HepG2 (cell line): Measurements from ENCODE around the gene HTR7. TPM values are rescaled to one million over a fixed set of nuclear protein-coding genes. Genes with fewer than 3 reads are reported as not detected.

Source experiments
- ATAC-seq: fragments of 200-7000 bp; cut with Tn5 transposase; 3 replicates; pipeline ENCODE4 v1.9.1; 2020; ENCODE audit warnings: mild to moderate bottlenecking, moderate library complexity
- BruUV-seq: library from RNA; stranded (reverse); fragments of 400-500 nt; replicated peaks from 2 replicates; lab custom pipeline; 2021; lab: Mats Ljungman, UMichigan
- CTCF ChIA-PET: fragments of 300-600 bp; formaldehyde crosslinking; extraction: SDS; loops from one replicate; lab custom pipeline; 2021; ENCODE audit warnings: low total read pairs, inconsistent platforms, low intra/inter-chr PET ratio; lab: Yijun Ruan, JAX
- POLR2A ChIA-PET: fragments of 350-600 bp; sonication (Branson Sonifier 250); formaldehyde crosslinking; loops from one replicate; lab custom pipeline; 2020; ENCODE audit warnings: antibody characterized with exemption, inconsistent platforms; lab: Yijun Ruan, JAX
- DNase-seq: peaks from one replicate; pipeline ENCODE4 v3.0.0-alpha.2; 2015; ENCODE audit warnings: low spot score
- FAIRE-seq: peaks from 3 replicates; lab custom pipeline; 2011; peaks lifted over from hg19 to GRCh38; lab: Jason Lieb, UNC
- H2AFZ ChIP-seq: one replicate; pipeline ENCODE4 v1.6.1; 2011; ENCODE audit warnings: low read length, inconsistent platforms
- H3K27ac ChIP-seq: fragments of 300-600 bp; 3 replicates; pipeline ENCODE4 v1.8.0; 2011; ENCODE audit warnings: mixed run types, mild to moderate bottlenecking, mixed read lengths, low read length, inconsistent platforms; ENCODE audit not compliant: insufficient read depth; ENCODE audit errors: extremely low read length
- H3K27me3 ChIP-seq, 2 experiments: fragments of 200-600 bp in 1 of 2; 2 replicates in 1 of 2; 3 replicates in 1 of 2; pipeline versions ENCODE4 v1.6.0 to v1.8.0; 2011; ENCODE audit warnings: low read length in 2 of 2, mild to moderate bottlenecking in 2 of 2, moderate library complexity in 2 of 2, inconsistent platforms in 1 of 2; ENCODE audit not compliant: insufficient read depth in 2 of 2, control insufficient read depth in 1 of 2
- H3K36me3 ChIP-seq, 2 experiments: fragments of 200-600 bp in 1 of 2; replicated peaks in 1 of 2; 2 replicates in 1 of 2; 3 replicates in 1 of 2; pipeline versions ENCODE4 v1.5.1 to v1.8.0; 2011; ENCODE audit warnings: low read length in 2 of 2, inconsistent platforms in 1 of 2; ENCODE audit not compliant: insufficient read depth in 2 of 2, control insufficient read depth in 1 of 2
- H3K4me1 ChIP-seq: 2 replicates; pipeline ENCODE4 v1.5.1; 2012; ENCODE audit warnings: low read length, inconsistent platforms; ENCODE audit not compliant: insufficient read depth
- H3K4me2 ChIP-seq: 2 replicates; pipeline ENCODE4 v1.6.0; 2011; ENCODE audit warnings: low read depth, low read length, inconsistent platforms
- H3K4me3 ChIP-seq, 3 experiments: fragments of 200-600 bp in 1 of 3; sonication (generic), shearing (Covaris generic) in 1 of 3; replicated peaks in 1 of 3; 2 replicates each; pipeline ENCODE4 v1.5.1; 2011 to 2016; ENCODE audit warnings: low read length in 3 of 3, inconsistent platforms in 2 of 3, low read depth in 2 of 3, mild to moderate bottlenecking in 2 of 3, control low read depth in 1 of 3, mixed read lengths in 1 of 3; ENCODE audit not compliant: insufficient read depth in 1 of 3
- H3K79me2 ChIP-seq: one replicate; pipeline ENCODE4 v1.6.1; 2011; ENCODE audit warnings: low read length, inconsistent platforms; ENCODE audit not compliant: insufficient read depth
- H3K9ac ChIP-seq: 2 replicates; pipeline ENCODE4 v1.6.0; 2011; ENCODE audit warnings: mild to moderate bottlenecking, low read depth, low read length, inconsistent platforms; ENCODE audit not compliant: insufficient read depth
- H3K9me3 ChIP-seq: 2 replicates; pipeline ENCODE4 v1.5.1; 2012; ENCODE audit warnings: mild to moderate bottlenecking, low read length
- H4K20me1 ChIP-seq: 2 replicates; pipeline ENCODE4 v1.6.0; 2011; ENCODE audit warnings: inconsistent platforms, mild to moderate bottlenecking, low read length, moderate library complexity; ENCODE audit not compliant: insufficient read depth
- DMAP1 ChIP-seq: IDR thresholded peaks from 2 replicates; pipeline ENCODE4 v1.6.1; 2016
- HHEX ChIP-seq: IDR thresholded peaks from 2 replicates; pipeline ENCODE4 v1.6.1; 2016; ENCODE audit warnings: control low read depth
- JUNB ChIP-seq: sonication (generic); formaldehyde crosslinking; IDR thresholded peaks from 2 replicates; pipeline ENCODE4 v1.8.0; 2022; ENCODE audit warnings: missing genetic modification reagents, mild to moderate bottlenecking, borderline replicate concordance
- KLF15 ChIP-seq: sonication (generic); formaldehyde crosslinking; IDR thresholded peaks from 2 replicates; pipeline ENCODE4 v1.8.1; 2023; ENCODE audit warnings: borderline replicate concordance, mild to moderate bottlenecking, inconsistent platforms, missing genetic modification reagents, mixed read lengths
- NR1H2 ChIP-seq: sonication (generic); formaldehyde crosslinking; IDR thresholded peaks from 2 replicates; pipeline ENCODE4 v1.8.1; 2022; ENCODE audit warnings: low read depth, missing genetic modification reagents, borderline replicate concordance
- PAF1 ChIP-seq: IDR thresholded peaks from 2 replicates; pipeline ENCODE4 v1.6.1; 2016; ENCODE audit warnings: missing genetic modification reagents, missing compliant biosample characterization
- POLR2A ChIP-seq, 2 experiments: IDR thresholded peaks; 2 replicates each; pipeline ENCODE4 v1.6.1; 2011; ENCODE audit warnings: low read depth in 2 of 2, low read length in 2 of 2, mild to moderate bottlenecking in 1 of 2, moderate library complexity in 1 of 2; ENCODE audit not compliant: insufficient read depth in 1 of 2
- RARA ChIP-seq: IDR thresholded peaks from 2 replicates; pipeline ENCODE4 v1.6.1; 2016; ENCODE audit warnings: missing genetic modification reagents, missing compliant biosample characterization
- ZNF564 ChIP-seq: sonication (generic); formaldehyde crosslinking; IDR thresholded peaks from 2 replicates; pipeline ENCODE4 v1.8.1; 2023; ENCODE audit warnings: mild to moderate bottlenecking, missing genetic modification reagents
- ZNF7 ChIP-seq: IDR thresholded peaks from 2 replicates; pipeline ENCODE4 v1.6.1; 2016; ENCODE audit warnings: missing biosample characterization, missing genetic modification reagents
- WGBS: methylation state at CpG from one replicate; pipeline ENCODE4 v1.1.6; 2017; ENCODE audit warnings: low lambda C conversion rate; 5-methylcytosine and 5-hydroxymethylcytosine counted together
- in situ Hi-C: cut with HindIII; loops from 2 replicates; pipeline ENCODE4 v1.10.0; 2017; ENCODE audit warnings: low pct_unique_long_range_greater_than_20kb; ENCODE audit not compliant: extremely low pct_ligation_motif_present
- intact Hi-C: fragments of 100-400 bp; cut with micrococcal nuclease; formaldehyde crosslinking; loops from one replicate; pipeline ENCODE4 v1.10.0; 2022; ENCODE audit not compliant: unreplicated experiment
- polyA plus RNA-seq, 8 experiments: library from polyadenylated mRNA; depleted of rRNA in 3 of 8; stranded (reverse) in 7 of 8; unstranded in 1 of 8; fragments of >200 nt; fragmentation: Illumina TruSeq in 4 of 8; extraction: Trizol in 4 of 8; gene quantifications; 2 replicates each; pipeline versions ENCODE4 v1.2.1 to v1.2.3, GENCODE V29; 2011 to 2016; ENCODE audit warnings: low read depth in 4 of 8, missing spikeins in 1 of 8, mixed read lengths in 1 of 8; ENCODE audit not compliant: insufficient read depth in 1 of 8
- total RNA-seq, 5 experiments: library from RNA; depleted of rRNA; stranded (reverse); fragments of >200 nt; fragmentation: Illumina TruSeq; extraction: Trizol; gene quantifications; 2 replicates each; pipeline ENCODE4 v1.2.3, GENCODE V29; 2016; ENCODE audit warnings: low read depth in 1 of 5
- TF ChIP-seq, protein P1 (sequence below): sonication (generic); formaldehyde crosslinking; IDR thresholded peaks from 2 replicates; pipeline ENCODE4 v1.4.0; 2020; ENCODE audit warnings: missing genetic modification reagents
- TF ChIP-seq, protein P2 (sequence below): sonication (generic); formaldehyde crosslinking; IDR thresholded peaks from 2 replicates; pipeline ENCODE4 v1.8.0; 2022; ENCODE audit warnings: missing genetic modification reagents, mild to moderate bottlenecking, borderline replicate concordance

Gene HTR7
- total and polyA plus RNA-seq, 2 of the 13 experiments (the other 11 are each of a cell fraction or from before 2014, with no cell fraction given) = 0.04 TPM; not detected in 1

DNA sequence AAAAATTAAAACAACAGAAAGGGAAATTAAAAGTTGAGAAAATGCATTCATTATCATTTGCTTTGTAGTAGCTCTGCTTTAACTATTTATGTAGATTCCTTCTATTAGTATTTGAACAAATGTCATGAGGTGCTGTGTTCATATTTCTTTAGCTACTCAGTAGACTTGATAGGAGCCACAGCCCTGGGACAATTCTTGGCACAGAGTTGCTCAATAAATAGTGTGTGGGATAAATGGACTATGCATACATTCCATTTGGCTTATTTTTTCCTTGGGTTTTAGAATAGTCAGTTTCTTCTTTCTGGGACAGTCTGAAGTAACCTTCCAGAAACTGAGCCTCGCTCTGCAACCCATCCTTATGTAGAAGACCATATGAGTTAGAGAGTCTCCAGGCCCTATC lies 27.3 kb upstream of the HTR7 start (continued):
- no peak for TF ChIP-seq DMAP1
- TF ChIP-seq ZNF7 (CRISPR knock-in tag) = no peak
- no peak for TF ChIP-seq NR1H2 (CRISPR knock-in tag)
- no peak for TF ChIP-seq POLR2A (IDR thresholded peaks at IDR 0.05; ENCODE audit: insufficient read depth in 1 of 2, low read depth in 2 of 2, low read length in 2 of 2)
- TF ChIP-seq, all 625 proteins: peak for 0

DNA sequence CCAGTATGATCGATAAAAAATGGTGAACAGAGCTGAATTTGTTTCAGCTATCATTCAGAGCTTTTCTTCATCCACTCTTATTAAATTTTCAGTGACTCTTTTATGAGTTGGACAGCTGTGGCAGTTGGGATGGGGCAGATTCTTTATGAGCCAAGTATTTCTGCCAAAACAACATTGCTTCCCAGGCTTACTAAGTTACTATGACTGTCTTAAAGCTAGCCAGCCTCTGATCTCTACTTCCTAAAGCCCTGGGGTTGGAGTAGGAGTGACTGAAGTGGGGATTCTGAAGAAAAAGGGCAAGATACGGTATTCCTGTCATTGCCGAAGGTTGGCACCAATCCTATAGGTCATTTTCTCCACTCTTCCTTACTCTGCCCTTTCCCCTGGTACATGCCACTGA lies 26.6 kb upstream of the HTR7 start:
- Histone ChIP-seq H4K20me1 (no peaks in the 10 kb centered on the region), H3K79me2 (no peaks in the 10 kb centered on the region), H3K4me1 (no peaks in the 10 kb centered on the region), H3K9ac (no peak overlapping the region), H3K4me2 (no peak overlapping the region)
- ChIA-PET POLR2A (no interaction called here), CTCF (no interaction called here)
- 95% methylated on average over 3 of the region's 3 CpGs for WGBS
- FAIRE-seq = no peak
- DNase-seq = no peak
- in situ Hi-C loops = loop anchor here (25.0 kb wide), 1 partner anchor 503 kb away; no protein-coding TSS in a partner anchor
- intact Hi-C loops = no loop called here
- no peak for ATAC-seq
- BruUV-seq = no TSS peak
- TF ChIP-seq PAF1 (CRISPR knock-in tag) = no peak
- TF ChIP-seq JUNB = no peak
- TF ChIP-seq, protein P1, sequence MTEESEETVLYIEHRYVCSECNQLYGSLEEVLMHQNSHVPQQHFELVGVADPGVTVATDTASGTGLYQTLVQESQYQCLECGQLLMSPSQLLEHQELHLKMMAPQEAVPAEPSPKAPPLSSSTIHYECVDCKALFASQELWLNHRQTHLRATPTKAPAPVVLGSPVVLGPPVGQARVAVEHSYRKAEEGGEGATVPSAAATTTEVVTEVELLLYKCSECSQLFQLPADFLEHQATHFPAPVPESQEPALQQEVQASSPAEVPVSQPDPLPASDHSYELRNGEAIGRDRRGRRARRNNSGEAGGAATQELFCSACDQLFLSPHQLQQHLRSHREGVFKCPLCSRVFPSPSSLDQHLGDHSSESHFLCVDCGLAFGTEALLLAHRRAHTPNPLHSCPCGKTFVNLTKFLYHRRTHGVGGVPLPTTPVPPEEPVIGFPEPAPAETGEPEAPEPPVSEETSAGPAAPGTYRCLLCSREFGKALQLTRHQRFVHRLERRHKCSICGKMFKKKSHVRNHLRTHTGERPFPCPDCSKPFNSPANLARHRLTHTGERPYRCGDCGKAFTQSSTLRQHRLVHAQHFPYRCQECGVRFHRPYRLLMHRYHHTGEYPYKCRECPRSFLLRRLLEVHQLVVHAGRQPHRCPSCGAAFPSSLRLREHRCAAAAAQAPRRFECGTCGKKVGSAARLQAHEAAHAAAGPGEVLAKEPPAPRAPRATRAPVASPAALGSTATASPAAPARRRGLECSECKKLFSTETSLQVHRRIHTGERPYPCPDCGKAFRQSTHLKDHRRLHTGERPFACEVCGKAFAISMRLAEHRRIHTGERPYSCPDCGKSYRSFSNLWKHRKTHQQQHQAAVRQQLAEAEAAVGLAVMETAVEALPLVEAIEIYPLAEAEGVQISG = no peak
- TF ChIP-seq, protein P2, sequence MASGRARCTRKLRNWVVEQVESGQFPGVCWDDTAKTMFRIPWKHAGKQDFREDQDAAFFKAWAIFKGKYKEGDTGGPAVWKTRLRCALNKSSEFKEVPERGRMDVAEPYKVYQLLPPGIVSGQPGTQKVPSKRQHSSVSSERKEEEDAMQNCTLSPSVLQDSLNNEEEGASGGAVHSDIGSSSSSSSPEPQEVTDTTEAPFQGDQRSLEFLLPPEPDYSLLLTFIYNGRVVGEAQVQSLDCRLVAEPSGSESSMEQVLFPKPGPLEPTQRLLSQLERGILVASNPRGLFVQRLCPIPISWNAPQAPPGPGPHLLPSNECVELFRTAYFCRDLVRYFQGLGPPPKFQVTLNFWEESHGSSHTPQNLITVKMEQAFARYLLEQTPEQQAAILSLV (CRISPR knock-in tag) = no peak
- TF ChIP-seq RARA (CRISPR knock-in tag) = no peak
- TF ChIP-seq KLF15 (CRISPR knock-in tag) = no peak
- no peak for TF ChIP-seq HHEX (CRISPR knock-in tag)
- TF ChIP-seq ZNF564 (CRISPR knock-in tag) = no peak
- TF ChIP-seq, all 625 proteins: peak for 0
- Histone ChIP-seq H2AFZ (no peak overlapping the region), H3K36me3 (peaks cover 11 to 57% of the 10 kb centered on the region in 2 experiments), H3K27me3 (no peaks in the 10 kb centered on the region), H3K27ac (no peak overlapping the region), H3K9me3 (no peaks in the 10 kb centered on the region), H3K4me3 (no peak overlapping the region)
